Stimulated activated CD4-positive, alpha-beta T cell treated with anti-CD3 and anti-CD28 coated beads, Interleukin-15, amount 100 ng/mL, for 48 hours (primary cell): Measurements from ENCODE around the gene NDUFA8.
A peak's percentile ranks its signal among the peaks of the same experiment; 100 is the strongest.

Experiments
- DNase-seq, 2 donors: peaks; one replicate each; pipeline ENCODE4 v3.0.0-alpha.2; 2020; ENCODE audit warnings: low read depth in 2 of 2

Gene NDUFA8

DNA sequence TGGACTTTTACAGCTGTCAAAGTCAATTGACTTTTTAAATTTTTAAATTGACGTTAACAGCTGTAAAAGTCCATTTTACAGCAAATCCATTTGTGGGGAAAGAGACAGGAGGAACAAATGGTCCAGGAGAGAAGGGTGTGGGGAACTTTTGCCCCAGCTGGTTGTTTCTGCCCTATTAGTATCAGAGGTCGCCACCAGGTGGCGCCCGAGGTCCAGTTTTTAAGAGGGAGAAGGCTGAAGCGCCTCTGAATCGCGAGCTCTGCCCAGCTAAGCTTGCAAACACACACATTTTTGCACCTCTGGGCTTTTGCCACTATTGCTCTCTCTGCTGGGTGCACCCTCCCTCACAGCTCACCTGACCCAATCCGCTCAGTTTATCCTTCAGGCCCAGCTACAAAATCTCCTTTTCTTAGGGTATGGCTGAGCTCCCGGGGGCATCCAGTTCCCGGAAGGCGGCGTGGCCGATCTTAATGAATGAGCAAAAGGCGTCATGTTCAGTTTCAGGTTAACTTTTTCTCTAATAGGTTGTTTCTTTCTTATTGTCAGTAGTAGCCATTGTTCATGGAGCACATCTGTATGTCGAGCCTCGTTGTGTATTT is 60.2 kb downstream of the NDUFA8 start:
- peak; percentile 43 to 63 for DNase-seq

DNA sequence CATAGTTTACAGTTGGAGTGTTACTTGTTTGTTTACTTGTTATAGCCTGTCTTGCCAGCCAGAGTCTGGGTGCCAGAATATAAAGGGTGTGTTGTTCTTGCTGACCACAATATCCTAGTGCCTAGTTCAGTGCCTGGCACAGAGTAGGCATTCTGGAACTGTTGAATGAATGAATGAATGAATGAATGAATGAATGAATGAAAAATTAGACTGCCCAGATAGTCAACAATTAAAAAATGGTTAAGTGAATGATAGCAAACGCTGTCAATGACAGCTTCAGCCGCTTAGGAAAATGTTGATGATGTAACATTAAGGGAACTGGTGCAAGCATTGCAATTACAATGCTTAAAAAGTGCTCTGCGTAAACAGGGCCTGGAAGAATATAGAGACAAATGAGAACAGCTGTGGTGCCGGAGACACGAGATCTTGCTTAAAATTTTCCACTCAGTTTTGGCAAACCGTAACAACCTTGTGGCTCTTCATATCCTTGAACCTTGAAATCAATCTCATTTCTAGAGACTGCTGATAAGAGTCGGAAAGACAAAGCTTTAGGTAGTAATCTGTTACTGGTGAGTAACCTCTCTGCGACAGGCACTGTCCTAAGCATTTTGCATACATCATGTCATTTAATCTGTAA is 61.8 kb downstream of the NDUFA8 start:
- no peak for DNase-seq

DNA sequence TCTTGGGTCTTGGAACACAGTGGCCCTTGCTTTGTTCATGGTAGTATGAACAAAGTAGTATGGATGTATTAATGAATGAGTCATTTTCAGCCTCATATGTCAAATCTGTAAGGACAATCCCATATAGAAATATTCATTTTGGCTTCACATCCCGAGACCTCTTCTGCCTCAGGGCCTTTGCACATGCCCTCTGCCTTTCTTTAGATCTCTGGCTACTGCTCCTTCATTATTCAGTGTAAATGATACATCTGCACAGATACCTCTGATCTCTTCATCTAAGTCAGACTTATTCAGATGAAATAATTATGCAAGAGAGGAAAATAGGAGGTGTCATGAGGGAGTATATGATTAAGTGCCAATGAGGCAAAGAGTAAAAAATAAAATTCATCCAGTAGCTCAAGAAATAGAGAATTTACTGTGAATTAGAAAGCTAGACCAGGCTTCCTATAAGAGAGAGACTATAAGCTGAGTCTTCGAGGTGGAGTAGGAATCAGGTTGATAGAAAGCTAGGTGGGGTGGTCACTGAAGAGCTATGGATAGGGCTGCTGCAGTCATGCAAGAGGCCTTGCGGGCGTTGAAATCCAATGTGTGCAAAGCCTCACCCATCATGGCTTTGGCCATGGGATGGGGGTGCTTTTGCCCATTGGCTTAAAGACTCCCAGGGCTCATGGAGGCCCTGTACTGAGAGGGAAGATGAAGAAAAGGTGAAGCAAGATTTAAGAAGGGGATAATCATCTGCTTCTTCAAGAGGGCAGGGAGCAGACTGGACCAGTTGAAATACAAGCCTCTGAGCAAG is 62.8 kb downstream of the NDUFA8 start:
- no peak for DNase-seq

DNA sequence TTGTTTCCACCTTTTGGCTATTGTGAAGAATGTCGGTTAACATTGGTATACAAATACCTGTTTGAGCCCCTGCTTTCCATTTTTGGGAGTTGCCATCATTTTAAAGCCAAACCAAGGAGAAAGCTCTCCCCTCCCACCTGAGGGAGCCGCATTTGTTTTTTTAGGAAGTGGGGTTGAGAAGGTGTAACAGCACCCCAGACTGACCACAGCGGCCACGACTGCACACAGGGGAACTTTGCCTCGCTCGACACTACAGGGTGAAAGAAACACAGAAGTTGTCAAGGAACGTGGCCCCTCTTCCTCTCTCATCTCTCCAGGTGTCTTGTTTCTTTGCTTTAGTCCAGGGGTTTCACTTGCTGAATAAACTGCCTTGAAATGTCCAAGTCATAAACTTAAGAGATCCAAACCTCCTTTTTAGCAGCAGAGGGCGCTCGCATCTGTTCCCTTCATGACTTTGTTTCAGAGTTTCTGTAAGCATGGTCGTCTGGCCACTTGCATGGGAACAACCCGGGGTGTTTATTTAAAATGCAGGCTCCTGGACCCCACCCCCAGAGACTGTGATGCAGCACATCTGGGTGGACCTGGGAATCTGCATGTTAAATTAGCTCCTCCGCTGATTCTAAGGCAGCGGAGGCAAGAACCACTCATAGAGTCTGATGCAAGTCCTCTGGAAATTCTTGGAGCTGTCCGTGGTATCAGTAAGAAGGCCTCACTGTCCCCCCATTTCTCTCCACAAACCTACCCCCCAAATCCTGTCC is 64.4 kb downstream of the NDUFA8 start:
- DNase-seq: peak in 1 of 2 donors; percentile 26
